RCC 7860 (cell line): ENCODE measurements around the gene MLXIP.

Source experiments
- DNase-seq: peaks from one replicate; pipeline ENCODE4 v3.0.0-alpha.2; 2015; ENCODE audit warnings: low spot score
- FAIRE-seq: peaks from 2 replicates; lab custom pipeline; 2012; peaks lifted over from hg19 to GRCh38; lab: Jason Lieb, UNC

The MLXIP gene

GRCh38 chr12:122141911-122142725, 63.6 kb downstream of the MLXIP start:
- FAIRE-seq (no peak), DNase-seq (no peak)

DNA sequence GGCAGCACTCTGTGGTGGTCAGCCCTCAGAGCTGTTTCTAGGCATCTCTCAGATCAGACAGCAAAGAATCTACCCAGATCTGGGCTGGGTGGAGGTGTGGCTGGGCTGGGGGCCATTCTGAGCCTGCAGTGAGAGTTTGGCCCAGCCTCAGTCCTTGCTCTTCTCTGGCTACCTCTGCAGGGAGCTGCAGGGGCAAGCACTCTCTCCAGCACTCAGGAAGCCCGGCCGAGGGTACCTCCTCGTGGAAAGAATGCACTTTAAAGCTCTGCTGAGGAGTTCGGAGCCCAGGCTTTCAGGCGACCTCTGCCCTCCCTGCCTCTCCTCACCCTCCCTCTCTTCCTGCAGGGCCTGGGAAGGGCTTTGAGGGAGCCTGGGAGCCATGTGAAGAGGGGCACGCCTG, 64.3 kb downstream of the MLXIP start:
- FAIRE-seq: no peak
- no peak for DNase-seq

DNA sequence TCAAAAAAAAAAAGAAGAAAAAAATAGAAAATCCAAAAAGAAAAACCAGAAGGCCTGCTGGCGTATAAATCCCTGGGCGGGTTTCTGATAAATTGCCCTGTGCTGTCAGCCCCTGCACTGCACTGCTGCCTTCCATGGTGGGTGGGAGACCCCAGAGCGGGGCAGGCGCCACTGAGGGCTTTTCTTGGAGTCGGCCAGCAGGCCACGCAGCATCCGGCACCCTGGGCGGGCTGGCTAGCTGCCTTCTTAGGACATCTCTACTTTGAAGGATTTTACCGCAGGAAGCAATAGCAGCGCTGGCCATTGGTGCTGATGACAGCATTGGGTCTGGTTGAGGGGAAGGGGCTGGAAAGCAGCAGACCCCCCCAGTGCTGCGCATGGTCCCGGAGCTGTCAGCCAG, 66.3 kb downstream of the MLXIP start:
- FAIRE-seq (no peak), DNase-seq (no peak)

- no peak for FAIRE-seq
- no peak for DNase-seq
Observed at GRCh38 chr12:122145505-122146330, 67.2 kb downstream of the MLXIP start.

DNA sequence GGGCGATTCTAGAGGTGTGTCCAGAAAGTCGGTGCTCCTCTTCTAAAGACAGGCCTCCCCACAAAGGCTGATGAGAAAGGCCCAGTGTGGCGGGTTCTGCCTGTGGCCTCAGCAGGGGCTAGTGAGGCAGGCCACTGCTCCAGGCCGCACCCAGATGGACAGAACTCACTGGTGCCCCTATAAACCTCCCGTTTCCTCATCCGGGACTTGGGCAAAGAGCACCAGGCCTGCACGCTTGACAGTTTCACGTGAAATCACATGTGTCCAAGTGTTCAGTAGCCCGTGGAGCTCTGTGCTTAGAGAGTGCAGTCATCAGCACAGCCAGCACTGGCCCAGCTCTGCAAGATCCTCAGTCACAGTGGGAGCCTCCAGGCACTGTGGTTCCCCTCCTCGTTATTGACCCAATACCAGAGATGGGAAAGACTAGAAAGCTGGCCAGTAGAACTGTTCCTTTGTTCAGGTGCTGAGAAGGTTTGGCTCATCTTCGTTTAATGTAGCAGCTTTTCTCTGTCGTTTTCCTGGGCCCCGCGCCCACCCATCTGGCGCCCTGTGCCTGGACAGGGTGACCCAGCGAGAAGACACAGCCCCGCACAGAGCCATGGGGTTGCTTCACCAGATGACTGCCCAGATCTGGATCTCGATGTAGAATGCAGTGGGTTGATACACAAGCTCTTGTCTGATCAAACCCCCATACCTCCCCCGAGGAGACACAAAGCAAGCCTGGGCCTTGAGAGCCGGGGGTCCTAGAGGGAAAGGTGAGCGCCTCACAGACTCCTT, 69.1 kb downstream of the MLXIP start:
- FAIRE-seq: no peak

DNA sequence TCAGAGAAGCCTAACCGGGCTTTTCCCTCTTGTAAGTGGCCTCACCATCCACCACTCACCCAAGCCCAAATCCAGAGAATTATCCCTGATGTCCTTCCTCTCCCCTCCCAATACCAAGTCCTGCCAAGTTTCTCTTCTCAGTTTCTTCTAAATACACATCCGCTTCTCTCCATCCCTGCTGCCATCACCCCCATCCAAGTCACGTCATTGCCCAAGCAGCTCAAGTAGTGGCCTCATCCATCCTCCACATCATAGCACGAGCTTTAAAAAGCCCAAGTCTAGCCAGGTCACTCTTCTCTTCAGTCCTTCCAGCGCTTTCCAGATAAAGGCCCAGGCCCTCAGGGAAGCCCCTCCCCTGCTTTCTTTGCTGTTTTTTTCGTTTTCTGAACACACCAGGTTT, 70.1 kb downstream of the MLXIP start:
- DNase-seq (no peak), FAIRE-seq (no peak)

More for the DNA sequence above, 69.1 kb downstream of the MLXIP start:
- no peak for DNase-seq

DNA sequence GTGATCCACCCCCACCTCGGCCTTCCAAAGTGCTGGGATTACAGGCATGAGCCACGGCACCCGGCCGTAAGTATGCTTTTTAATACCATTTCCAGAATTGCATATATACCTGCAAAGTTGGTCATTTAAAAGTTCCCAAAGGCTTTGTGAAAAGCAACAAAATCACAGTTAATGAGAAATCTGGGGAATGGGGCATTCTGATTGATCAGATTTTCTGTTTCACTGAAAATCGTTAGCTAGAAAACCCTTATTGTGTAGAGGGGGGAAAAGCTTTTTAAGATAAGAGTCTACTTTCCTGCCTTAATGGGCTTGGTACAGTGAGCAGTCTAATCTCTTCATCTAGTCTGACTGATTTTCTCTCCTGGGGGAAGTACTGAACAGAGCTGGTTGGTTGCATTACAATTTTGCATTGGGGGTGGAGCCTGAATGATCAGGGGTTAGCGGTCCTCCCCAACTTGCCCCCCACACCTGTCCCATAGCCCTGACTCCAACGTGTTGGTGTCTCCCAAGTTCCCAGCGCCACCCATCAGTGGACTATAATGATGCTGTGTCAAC, 71.6 kb downstream of the MLXIP start:
- DNase-seq (no peak), FAIRE-seq (no peak)

DNA sequence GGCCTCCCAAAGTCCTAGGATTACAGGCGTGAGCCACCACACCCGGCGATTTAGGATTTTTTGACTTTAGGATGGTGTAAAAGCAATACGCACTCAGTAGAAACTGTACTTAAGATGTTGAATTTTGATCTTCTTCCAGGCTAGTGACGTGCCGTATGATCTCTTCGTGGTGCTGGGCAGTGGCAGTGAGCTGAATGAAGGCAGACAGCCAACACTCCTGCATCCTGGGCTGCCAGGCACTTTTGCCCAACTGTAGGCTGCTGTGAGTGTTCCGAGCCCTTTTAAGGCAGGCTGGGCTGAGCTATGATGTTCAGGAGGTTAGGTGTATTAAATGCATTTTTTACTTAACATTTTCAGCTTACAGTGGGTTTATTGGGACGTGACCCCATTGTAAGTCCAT, 74.2 kb downstream of the MLXIP start:
- DNase-seq (no peak), FAIRE-seq (no peak)

DNA sequence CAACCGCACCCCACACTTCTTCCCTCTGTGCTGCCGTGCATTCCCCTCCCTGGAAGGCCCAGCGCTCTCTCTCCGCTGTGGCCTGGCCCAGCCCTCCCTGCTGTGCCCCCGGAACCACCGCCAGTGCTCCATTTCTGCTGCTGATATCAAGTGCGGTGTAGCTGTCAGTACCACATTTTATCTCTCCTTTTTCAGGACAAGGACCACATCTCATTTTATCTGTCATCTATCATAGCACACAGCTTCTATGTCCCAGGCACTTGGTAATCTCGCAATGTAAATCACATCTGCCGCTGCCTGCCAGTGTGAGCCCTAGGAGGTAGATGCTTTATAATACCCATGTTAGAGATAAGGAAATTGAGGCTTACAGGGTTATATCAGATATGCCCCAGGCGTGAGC, 77.1 kb downstream of the MLXIP start:
- DNase-seq (no peak), FAIRE-seq (no peak)

DNA sequence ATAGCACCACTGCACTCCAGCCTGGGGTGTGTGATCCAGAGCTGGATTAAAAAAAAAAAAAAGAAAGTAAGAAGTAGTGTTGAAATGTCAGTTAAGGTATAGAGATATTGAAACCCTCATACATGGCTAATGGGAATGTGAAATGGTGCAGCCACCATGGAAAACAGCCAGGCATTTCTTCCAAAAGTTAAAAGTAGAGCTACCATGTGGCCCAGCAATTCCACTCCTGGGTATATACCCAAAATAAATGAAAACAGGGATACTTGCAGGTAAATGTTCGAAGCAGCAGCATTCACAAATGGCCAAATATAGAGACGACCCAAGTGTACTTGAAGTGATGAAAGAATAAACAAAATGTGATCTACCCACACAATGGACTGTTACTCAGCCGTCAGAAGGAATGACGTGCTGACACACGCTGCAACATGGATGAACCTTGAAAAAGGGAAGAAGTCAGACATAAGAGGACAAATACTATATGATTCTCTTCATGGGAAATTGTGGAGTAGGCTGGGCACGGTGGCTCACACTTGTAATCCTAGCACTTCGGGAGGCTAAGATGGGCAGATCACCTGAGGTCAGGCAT, 80.2 kb downstream of the MLXIP start:
- FAIRE-seq (no peak), DNase-seq (no peak)

- no peak for FAIRE-seq
- DNase-seq: no peak
Observed at GRCh38 chr12:122159882-122160281, 81.3 kb downstream of the MLXIP start.

GRCh38 chr12:122160761-122161160, 82.2 kb downstream of the MLXIP start:
- FAIRE-seq: no peak
- no peak for DNase-seq

DNA sequence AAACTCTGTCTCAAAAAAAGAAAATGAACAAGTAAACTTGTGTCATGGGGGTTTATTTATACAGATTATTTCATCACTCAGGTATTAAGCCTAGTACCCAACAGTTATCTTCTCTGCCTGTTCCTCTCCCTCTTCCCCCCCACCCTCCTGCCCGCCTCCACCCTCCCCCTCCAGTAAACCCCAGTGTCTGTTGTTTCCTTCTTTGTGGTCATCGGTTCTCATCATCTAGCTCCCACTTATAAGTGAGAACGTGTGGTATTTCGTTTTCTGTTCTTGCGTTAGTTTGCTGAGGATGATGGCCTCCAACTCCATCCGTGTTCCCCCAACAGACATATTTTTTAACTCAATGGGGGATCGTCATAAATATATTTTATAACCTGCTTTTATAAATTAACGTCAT, 83.1 kb downstream of the MLXIP start:
- DNase-seq: no peak
- no peak for FAIRE-seq

DNA sequence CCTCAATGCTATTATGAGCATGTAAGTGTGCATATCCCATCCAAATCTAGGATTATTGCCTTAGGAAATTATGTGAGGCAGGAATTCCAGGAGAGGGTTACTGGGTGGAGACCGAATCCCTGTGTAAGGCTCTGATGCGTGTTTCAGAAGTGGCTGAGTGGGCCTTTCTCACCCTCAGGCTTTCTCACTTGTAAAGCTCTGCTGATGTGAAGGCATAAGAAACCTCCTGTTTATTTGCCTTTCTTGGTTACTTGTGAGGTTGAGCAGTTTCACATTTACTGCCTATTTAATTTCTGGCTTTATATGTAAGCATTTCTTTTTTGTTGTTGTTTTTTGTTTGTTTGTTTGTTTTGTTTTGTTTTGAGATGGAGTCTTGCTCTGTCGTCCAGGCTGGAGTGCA, 84.4 kb downstream of the MLXIP start:
- no peak for FAIRE-seq
- no peak for DNase-seq

DNA sequence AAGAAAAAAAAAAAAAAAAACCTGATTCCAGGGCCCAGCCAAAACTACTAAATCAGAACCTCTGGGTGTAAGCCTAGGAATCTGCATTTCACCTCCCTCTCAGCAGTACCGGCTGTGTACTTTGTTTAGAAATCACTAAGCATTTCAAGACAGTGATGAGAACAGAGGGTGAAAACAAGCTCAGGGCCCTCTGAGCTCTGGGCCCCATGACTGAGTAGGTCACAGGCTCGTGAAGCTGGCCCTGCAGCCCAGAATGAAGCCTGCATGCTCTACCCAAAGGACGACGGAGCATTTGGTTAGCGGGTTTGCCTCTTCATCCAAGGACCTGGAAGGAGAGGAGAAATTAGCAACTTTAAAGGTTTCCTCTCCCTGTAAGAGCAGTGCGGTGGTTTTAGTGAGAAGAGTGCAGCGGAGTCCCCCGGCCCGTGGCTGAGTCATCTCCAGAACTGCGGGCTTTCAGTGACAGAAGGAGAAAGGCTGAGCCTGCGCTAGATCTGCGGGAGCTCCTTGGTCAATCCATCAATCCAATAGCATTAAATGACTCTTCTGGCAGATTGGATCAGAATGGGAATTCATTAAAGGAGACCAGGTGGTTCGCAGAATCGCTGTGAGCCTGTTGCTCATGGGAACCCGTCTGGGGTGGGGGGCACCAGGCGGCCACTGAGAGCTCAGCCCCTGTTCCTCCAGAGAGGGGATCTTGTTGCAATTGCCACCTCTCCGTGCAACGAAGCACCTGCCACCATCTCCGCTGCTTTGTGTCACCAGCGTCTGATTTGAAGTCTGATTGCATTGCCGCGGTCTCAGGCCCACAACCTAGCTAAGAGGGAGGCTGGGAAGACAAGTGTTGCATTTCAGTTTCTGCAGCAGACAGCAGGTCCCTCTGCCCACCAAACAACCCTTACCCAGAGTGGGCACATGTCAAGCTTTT, 88.1 kb downstream of the MLXIP start:
- FAIRE-seq (no peak), DNase-seq (no peak)

- DNase-seq: no peak
- FAIRE-seq: no peak
Observed at GRCh38 chr12:122167356-122167925, 88.9 kb downstream of the MLXIP start.

DNA sequence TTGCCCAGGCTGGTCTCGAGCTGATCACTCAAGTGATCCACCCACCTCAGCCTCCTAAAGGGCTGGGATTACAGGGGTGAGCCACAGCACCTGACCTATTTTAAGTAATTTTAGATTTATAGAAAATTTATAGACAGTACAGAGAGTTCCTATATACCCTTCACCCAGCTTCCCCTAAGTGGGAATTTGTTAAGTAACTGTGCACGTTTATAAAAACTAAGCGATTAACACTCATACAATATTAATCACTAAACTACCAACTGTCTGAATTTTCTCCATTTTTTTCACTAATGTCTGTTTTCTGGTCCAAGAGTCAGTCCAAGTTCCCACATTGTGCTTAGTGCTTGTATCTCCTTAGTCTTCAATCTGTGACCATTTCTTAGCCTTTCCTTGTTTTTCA, 89.9 kb downstream of the MLXIP start:
- DNase-seq: no peak
- FAIRE-seq: no peak

GRCh38 chr12:122171399-122171798, 92.8 kb downstream of the MLXIP start:
- FAIRE-seq: no peak

GRCh38 chr12:122172262-122172939, 93.8 kb downstream of the MLXIP start:
- DNase-seq: no peak
- no peak for FAIRE-seq

More at GRCh38 chr12:122171399-122171798, 92.8 kb downstream of the MLXIP start:
- no peak for DNase-seq
